Stimulated activated CD8-positive, alpha-beta memory T cell treated with anti-CD3 and anti-CD28 coated beads, Interleukin-12 subunit alpha, Interleukin-12 subunit beta, amount 100 ng/mL, for 24 hours (primary cell): Measurements from ENCODE around the gene PGLYRP1.

Experiments
- DNase-seq: peaks from one replicate; pipeline ENCODE4 v3.0.0-alpha.2; 2020; ENCODE audit errors: extremely low read depth

Gene PGLYRP1

DNA sequence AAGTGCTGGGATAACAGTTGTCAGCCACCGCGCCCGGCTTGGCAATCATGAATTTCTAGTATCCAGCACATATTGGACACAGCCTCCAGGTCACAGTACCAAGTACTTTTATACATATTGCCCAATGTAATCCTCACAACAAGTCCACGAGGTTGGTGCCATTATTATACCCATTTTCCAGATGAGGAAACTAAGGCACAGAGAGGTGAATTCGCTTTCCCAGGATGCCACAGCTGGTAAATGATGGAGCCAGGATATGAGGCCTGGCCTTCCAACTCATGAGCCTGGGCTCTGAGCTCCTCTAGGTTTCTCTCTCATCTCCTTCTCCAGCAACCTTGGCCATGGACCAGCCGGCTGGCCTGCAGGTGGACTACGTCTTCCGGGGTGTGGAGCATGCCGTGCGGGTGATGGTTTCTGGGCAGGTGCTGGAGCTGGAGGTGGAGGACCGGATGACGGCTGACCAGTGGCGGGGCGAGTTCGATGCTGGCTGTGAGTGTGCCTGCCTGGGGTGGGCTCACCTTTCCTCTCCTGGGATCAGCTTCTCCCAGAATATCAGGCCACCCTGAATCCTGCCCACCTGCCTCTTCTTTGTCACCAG is 20.1 kb downstream of the PGLYRP1 start:
- DNase-seq: no peak

DNA sequence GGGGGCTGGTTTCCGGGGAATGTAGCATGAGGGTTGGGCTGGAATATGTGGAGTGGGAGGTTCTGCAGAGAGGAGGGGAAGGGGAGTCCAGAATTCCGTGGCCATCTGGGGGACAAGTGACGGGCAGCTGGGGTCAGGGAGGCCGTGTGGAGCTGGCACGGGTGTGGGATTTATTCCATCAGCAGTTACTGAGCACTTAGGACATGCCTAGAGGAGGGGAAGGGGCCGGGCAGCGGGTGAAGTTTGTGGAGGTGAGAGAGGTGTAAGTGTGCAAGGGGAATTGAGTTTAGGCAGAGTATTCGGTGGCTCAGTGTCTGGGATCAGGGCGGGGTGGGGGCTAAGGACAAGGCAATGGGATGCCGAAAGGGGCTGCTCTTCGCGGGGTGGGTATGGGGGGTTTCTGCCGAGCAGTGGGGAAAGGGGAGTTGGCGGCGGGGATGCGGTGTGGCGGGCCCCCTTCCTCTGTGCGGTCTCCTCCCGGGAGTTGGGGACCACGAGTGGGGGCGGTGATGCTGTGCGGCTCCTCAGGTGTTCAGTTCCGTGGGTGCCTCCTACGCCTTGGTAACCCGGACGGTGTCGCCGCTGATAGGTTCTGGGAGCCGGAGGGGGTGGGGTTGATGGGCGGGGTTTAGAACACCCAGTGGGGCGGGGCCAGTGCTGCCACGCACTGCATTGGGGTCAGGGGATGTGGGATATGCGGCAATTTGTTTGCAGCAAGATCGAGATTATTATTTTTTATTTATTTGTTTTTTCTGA is 22.2 kb downstream of the PGLYRP1 start:
- peak; percentile 30 for DNase-seq

DNA sequence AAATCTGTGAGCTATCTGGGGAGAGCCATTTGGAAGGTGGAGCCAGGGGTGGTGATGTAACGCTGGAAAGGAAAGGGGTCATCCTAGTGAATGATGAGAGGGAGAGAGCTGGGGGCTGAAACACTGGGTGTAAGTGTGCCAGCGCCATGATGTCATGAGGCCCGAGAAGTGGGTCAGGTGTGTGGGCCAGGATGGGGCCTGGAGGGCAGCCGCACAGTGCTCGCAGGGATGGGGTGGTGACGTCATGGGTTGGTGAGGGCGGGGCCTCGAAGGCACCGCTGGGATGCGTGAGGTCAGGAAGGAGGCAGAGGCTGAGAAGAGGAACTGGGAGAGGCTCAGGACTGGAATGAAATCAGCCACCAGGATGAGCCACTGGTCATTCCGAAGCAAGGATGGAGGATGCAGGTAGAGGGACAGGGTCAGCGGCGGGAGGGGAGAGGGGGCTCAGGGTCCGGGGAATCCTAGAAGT is 23.2 kb downstream of the PGLYRP1 start:
- DNase-seq: no peak

DNA sequence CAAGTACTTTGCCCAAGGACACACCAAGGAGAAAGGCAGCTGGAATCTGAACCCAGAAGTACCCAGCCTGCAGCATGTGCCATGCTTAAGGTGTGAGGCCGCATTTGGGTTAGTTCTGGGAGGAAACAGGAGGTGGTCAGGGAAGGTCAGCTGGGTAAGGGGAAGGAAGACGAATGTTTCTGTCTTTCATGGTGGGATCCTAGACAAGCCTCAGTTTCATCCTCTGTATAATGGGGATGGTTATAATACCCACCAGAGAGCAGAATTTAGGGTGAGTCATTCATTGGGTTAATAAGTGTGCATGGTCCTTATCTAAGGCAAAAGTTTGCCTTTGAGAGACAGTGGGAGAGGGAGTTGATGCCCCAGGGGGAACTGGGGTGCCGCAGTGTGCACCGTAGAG is 24.0 kb downstream of the PGLYRP1 start:
- no peak for DNase-seq

DNA sequence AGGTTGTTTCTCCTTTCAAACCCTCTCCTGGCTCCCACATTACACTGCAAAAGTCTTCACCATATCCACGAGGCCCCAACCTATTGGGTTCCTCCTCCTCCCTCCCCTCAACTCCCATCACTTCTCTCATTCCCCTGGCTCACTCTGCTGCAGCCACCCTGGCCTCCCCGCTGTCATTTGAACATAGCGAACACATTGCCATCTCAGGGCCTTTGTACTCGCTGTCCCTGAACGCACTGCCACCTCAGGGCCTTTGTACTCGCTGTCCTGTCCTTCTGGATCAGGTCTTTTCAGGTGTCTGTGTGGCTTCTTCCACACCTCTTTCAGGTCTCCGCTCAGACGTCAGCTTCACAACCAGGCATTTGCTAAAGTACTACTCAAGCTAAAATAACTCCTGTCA is 25.9 kb downstream of the PGLYRP1 start:
- DNase-seq: no peak

DNA sequence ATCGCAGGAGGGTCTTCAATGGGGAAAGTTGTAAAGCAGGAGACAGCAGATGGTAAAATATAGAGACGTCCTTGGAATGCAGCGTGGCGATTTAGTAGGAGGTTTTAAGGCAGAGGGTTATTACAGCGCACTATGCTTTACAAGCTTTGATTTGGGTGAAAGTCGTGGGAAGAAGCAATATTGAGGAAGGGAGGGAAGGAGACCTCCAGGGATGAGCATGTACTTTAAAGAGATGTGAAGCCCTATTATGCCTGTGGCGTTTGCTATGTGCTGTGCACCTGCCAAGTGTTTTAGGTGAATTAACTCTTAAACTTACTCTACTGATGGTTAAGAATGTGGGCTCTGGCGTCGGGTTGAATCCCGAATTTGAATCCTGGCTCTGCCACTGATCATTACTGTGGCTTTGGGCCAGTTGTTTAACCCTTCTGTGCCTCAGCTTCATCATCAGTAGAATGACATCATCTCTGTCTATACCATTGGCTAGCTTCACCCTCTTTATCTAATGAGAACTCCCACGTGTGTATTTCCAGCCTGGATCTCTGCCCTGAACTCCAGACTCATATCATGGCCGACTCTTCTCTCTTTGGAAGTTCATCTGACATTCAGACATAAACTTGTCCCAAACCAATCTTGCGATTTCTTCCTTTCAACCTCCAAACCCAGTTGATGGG is 27.0 kb downstream of the PGLYRP1 start:
- DNase-seq: no peak

DNA sequence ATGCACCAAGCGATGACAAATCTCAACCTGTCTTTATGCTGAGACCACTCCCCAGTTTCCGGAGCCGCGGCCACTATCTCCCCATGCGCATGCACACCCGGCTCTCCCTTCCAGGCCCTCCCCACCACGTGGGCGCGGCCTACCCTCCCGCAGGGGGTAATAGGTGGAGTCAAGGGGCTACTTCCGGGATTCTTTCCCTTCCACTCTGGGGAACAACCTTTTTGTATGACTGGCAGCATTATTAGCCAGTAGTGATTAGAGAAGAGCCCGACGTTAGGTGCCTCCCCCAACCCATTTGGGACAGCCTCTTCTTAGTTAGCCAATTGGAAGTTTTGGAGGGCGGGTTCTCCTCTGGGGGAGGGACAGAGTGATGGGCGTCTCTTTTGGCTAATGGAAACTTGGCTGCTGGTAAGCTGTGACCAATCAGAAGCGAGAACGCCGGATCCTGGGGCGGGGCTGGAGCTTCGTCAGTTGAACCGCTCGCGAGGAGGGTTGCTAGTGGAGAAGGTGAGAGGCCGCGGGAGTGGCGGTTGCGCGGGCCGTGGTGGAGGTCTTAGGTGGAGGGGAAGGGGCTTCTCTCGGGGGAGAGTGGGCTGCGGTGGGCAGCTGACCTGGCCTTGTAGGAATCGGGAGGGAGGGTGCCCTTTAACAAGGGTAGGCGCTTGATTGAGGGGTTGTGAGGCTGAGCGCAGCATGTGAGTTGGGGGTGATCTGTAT is 27.7 kb downstream of the PGLYRP1 start, which contains the start of gene CCDC61:
TSS of gene CCDC61 (plus strand) at position 470 of the 717 bp plus-strand sequence. CDS start 7,552 bp downstream, outside the sequence.
- peak; percentile 84 for DNase-seq

DNA sequence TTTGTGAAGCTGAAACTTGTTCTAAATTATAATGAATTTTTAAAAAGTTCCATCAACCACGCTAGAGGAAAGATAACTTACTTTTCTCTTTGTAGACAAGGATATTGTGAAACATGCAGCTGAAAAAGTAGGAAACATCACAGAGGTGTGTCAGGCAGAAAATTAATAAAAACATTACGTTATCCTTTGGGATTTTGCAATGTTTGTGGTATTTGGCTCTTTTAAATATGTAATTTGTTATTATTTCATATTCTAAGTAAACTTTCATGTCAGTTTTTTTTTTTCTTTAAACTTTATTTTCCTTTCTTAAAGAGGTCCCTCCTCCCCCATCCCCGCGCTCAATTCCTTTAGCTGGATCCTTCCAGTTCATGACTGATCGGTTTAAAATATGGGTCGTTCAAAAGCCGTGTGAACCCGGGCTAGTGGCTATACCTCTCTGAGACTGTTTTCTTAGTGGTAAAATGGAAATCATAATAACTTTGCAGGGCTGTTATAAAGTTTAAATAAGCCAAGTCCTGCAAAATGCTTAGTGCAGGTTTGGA is 28.3 kb downstream of the PGLYRP1 start:
- DNase-seq: no peak

DNA sequence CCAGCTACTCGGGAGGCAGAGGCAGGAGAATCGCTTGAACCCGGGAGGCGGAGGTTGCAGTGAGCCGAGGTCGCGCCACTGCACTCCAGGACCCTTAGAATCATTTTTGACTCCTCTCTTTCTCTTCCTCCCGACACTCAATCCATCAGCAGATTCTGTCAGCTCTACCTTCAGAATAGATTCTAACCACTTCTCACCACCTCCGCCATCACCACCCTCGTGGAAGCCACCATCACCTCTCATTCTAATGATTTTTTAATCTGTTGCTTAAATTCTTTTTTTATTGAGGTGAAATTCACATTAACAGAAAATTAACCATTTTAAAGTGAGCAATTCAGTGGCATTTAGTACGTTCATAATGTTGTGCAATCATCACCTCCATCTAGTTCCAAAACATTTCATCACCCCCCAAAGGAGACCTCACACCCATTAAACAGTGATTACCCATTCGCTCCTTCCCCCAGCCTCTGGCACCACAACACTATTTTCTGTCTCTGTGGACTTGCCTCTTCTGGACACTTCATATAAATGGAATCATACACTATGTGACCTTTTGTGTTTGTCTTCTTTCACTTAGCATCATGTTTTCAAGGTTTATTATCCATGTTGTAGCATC is 32.6 kb downstream of the PGLYRP1 start:
- no peak for DNase-seq

DNA sequence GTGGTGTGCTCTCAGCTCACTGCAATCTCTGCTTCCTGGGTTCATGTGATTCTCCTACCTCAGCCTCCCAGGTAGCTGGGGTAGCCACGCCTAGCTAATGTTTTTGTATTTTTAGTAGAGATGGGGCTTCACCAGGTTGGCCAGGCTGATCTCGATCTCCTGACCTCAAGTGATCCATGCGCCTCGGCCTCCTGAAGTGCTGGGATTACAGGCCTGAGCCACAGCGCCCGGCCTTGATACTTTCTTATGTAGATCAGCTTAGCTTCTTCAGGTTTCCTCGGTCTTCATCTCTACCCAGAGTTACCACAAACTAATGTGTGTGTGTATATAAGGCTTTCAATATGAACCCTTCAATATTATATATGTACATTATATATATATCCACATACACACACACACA is 37.5 kb downstream of the PGLYRP1 start:
- no peak for DNase-seq

DNA sequence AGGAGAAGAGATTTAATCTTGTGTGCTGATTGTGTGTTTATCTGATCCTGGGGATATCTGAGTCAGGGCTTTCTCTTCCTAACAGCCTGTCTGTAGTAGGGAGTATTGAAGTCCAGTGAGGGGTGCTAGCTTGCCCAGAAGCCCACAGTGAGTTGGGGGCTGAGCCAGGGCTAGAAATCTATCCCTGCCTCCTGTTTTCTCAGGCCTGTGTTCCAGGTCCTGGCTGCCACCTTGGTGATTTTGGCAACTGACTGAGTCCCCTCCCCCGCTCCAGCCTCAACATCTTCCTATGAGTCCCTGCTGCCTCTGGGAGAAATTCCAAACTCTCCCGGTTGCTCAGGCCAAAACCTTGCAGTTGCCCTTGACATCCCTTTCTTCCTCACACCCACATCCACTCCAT is 41.5 kb downstream of the PGLYRP1 start:
- DNase-seq: no peak

DNA sequence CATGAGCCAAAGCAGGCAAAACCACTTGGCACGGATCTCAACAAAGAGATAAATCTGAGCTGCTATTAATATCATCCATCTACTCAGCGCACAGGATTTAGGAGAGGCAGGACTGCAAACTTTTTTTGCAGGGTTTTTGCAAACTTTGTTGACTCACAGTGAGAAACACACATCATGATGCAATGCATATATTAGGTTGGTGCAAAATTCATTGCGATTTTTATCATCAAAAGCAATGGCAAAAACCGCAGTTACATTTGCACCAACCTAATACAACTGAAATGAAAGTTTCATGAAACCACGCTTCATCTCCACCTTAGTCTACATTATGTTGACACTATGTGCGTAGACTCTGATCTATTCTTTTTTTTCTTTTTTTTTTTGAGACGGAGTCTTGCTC is 44.7 kb downstream of the PGLYRP1 start:
- DNase-seq: no peak

DNA sequence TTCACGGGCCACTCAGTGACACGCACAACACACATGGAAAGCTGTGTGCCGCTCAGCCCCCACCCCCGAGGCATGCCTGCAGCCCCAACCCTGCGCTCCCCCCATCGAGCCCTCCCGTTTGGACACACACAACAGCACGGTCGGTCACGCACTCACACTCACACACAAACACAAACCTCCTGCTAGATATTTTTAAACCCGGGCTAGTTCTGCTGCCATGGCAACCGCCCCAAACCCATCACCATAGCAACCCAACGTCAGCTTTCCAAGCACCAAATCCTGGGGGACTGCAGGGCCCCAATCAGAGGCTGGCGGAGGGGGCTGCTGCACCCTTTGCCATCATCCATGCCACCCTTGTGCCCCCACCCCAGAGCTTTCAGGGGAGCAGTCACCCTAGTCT is 46.7 kb downstream of the PGLYRP1 start:
- no peak for DNase-seq

DNA sequence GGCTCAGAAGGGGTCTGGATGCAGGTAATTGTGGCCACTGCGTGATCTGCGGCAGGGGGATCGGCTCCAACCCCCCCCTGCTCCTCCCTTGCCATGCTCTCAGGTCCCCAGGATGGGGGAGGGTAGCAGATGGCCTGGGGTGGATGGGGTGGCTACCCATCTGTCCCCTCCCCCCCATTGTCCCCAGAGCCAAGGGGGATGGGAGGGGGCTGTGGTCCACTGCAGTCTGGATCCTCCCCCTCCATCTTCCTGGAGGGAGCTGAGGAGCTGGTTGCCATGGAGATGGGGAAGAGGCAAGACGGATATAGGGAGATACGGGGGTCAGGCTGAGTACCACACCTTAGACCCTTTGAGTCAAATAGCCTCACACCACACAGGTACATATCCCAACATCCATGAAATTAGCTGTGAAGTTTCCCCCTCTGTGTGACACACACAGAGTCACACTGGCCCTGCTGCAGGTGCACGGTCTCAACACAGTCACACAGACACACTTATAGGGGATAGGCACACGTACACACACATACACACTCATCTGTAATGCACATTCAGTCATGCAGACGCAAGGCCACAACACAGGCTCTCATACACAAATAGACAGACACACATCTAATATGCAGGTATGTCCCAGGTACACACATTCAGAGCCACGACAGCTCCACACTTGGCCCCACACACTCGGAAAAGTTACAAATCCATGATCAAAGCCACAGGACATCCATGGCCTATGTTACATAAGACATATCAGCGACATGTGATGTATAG is 47.4 kb downstream of the PGLYRP1 start:
- no peak for DNase-seq

DNA sequence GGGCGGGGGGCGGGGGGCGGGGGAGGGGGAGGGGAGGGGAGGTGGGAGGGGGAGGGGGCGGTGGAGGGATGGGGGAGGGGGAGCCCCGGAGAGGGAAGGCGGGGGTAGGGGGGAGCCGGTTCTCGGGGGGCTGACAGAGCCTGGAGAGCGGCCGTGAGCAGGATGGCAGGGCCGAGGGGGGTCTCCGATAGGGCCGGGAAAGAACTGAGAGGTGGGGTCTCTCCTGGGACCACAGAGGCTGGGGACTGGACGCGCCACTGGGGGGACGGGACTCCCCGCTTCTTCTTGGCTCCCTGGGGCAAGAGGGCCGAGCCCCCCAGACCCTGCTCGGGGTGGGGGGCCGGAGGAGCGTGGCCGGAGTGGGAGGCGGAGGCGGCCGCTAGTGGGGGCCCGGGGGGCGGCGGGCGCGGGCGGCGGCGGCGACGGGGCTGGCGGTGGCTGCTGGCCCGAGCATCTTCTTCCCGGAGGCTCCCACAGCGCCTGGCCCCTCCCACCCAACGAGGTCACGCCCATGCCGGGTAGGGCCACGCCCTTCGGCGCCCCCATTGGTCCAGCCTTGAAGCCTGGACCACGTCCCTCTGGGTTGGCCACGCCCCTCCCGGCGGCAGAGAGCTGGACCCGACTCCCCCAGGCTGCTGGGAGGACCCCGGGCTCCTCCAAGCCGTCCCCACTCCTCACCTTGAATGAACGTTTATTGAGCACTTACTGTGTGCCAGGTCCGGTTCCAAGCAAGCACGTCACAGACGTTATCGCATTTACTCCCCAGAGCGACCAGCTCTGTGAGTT is 49.1 kb downstream of the PGLYRP1 start, which contains the start of gene NOVA2:
TSS of gene NOVA2 (minus strand) at position 313 of the 786 bp plus-strand sequence. CDS start 514 bp downstream, outside the sequence.
- no peak for DNase-seq

DNA sequence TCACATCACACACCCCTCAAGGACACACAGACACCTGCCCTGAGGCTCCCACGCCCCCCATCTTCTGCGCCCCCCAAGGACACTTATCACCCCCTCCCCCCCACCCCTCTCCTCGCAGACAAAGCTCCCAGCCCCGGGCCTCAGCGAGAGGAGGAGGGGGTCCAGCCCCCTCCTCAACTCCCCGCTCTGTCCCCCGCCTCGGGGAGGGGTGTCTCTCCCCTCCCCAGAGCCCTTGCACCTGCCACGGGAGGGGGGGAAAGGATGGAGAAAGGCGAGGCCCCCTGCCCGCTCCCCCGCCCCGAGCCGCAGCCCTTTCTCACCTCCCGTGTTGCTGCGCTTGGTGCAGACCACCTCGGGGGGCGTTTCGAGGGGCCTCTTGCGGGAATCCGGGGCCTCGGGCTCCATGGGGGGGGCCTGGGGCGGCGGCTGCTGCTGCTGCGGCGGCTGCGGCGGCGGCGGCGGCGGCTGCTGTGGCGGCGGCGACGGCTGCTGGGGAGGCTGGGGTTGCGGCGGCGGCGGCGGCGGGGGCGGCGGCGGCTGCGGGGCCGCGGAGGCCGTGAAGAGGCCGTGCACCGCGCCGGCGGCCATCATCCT is 49.8 kb downstream of the PGLYRP1 start:
- no peak for DNase-seq

DNA sequence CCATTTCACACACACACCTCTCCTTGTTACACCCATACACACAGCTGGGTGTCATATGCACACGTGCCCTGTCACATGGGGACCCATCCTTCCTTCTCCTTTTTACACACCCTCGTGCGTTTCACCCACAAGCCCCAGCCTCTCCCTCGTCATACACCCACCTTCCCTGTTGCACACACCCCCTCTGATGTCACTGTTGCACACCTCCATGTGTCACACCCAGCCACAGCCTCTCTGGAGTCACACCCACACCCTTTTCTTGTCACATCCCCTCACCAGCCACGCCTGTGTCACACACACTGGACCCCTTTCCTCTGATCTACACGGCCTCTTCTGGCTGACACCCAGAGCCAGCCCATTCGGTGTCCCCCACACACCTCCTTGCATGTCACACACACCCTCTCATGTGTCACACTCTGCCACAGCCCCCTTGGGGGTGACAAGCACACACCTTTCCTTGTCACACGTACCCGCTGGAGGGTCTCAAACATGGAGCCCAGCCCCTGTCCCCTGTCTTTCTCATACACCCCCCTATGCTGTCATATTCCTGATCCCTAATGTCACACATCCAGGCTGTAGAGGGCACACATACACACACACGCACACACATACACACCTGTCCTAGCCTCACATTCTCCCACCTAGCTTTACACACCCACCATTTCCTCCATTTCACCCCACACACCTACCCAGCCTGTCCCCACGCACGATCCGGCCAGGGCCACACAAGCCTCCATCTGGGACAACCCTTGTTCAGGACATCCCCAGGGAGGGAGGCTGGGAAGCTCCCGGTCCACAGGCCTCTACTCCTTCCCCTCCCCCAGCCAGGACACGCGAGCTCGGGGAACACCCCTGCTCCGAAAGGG is 50.5 kb downstream of the PGLYRP1 start:
- no peak for DNase-seq

DNA sequence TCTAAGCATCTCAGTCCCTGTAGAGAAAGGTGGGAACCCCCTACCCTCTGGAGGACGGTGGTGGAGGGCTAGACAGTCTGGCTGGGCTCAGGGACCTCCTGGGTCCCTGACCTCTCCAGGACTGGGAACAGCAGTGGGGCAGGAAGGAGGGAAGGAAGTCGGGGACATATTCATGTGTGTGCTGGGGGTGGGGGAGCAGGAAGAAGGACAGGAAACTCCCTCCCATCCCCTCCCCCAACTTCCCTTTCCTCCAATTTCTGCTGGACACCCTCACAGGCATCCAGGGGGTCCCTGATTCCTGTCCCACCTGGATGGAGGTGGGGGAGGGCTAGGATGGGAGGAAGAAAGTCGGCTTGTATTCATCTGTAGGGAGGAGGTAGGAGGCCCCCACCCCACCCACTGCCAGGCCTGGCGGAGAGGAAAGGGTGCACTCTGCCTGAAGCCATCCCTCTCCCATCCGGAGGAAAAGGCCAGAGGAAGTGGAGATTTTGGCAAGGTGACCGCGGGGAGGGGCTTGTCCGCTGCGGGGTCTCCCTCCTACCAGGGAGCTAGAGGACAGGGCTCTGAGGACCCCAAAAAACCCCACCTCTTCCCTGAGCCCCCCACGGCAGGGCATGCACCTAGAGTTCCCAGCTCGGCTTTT is 51.5 kb downstream of the PGLYRP1 start:
- no peak for DNase-seq
